ENCODE results near the gene CBX8. TPM values are rescaled to one million over a fixed set of nuclear protein-coding genes. Genes with fewer than 3 reads are reported as not detected.
A peak's percentile ranks its signal among the peaks of the same experiment; 100 is the strongest.

Gene CBX8
- total and polyA plus RNA-seq, 2 of the 13 experiments (the other 11 are each of a cell fraction or from before 2014, with no cell fraction given) = 0.34 to 12.6 TPM

DNA sequence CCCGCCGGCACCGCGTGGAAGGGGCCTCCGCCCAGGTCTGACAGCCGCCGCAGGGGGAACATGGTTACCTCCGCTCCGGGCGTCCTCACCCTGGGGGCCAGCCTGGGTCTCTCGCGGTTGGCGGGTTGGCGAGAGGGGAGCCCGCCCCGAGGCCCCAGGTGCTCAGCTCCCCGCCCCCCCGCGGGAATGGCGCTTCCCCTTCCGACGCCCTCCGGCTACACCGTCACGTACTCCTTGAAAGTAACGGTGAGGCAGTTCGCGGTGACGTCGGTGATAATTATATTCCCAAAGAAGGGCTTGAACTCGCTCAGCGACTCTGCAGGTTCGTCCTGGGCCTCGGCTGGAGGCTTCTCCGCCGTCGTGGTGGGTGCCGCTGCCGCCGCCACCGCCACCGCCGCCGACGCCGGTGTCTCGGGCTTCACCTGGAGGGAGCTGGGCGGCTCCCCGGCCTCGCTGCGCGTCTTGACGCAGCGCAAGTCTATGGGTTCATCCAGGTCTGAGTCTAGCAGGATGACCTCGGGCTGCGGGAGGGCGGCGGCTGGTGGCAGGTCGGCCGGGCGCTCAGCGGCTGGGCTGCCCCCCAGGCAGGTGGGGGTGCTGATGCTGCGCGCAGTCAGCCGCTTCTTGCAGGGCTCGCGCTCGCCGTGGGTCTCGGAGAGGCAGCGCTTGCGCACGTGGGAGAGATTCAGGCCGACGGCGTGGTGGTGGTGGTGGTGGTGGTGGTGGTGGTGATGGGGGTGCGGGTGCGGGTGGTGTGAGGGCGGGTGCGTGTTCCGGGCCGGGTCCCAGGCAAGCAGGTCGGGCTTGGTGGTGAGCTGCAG lies 37.1 kb upstream of the CBX8 start (continued):
- no peak for TF ChIP-seq HNRNPH1 (optimal IDR thresholded peaks at IDR 0.05; ENCODE audit: low read depth, low read length)
- TF ChIP-seq KAT7 (CRISPR knock-in tag; IDR thresholded peaks at IDR 0.05; ENCODE audit: borderline replicate concordance) = no peak

DNA sequence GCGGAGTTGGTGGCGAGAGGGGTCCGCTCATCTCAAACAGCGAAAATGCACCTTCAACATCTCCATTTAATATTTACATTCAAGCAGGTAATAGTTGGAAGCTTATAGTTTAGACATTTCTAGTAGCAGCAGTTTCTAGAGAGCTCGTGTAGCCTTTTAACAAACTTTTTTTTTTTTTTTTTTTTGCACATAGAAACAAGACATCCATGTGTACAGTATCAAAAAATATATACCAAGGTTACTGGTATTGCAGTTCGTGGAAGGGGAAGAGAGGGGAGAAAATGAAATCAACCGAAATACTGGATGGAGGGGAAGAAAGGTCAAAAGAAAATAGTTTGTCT lies 36.2 kb upstream of the CBX8 start:
- intact Hi-C loops (cut with micrococcal nuclease; ENCODE audit: unreplicated experiment) = loop anchor here (10.0 kb wide), 2 partner anchors 82 to 88 kb away; no protein-coding TSS in a partner anchor
- peaks cover 80% of the 10 kb centered on the region for H3K4me1 ChIP-seq (ENCODE audit: insufficient read depth, low read length)
- ChIA-PET POLR2A (interaction anchor here (0.8 to 11.1 kb wide), 8 partner anchors 12 to 156 kb away, joined by 3 to 274 read pairs (median 5); partner anchors contain the start of gene CBX8), CTCF (ENCODE audit: low intra/inter-chr PET ratio, low total read pairs) (interaction anchor here (1.1 kb wide), 1 partner anchor 43 kb away, joined by 3 read pairs; no protein-coding TSS in a partner anchor)
- H2AFZ ChIP-seq (ENCODE audit: low read length) = no peak overlapping the region
- H3K4me2 ChIP-seq (ENCODE audit: low read depth, low read length) = peak overlapping the region; percentile 88
- FAIRE-seq (no peak), ATAC-seq (no peak), DNase-seq (ENCODE audit: low spot score) (no peak)
- peak overlapping the region; percentile 12 for H3K9ac ChIP-seq (ENCODE audit: insufficient read depth, low read depth, low read length)
- no TSS peak for BruUV-seq (replicated peaks)
- 12% methylated on average over 7 of the region's 7 CpGs for WGBS (ENCODE audit: low lambda C conversion rate)
- no peaks in the 10 kb centered on the region; a peak in 2 of 5 replicates for H3K27me3 ChIP-seq (ENCODE audit: control insufficient read depth in 1 of 2, insufficient read depth in 2 of 2, low read length in 2 of 2)
- in situ Hi-C loops (cut with HindIII; ENCODE audit: extremely low pct_ligation_motif_present, low pct_unique_long_range_greater_than_20kb) = no loop called here
- peak overlapping the region; percentile 82 for H3K27ac ChIP-seq (ENCODE audit: extremely low read length, insufficient read depth, low read length)
- peak overlapping the region; percentile 62 to 79 (median 73); a peak in 5 of 6 replicates for H3K4me3 ChIP-seq (replicated peaks in 1 of 3; ENCODE audit: insufficient read depth in 1 of 3, low read depth in 2 of 3, low read length in 3 of 3)
- no peak for TF ChIP-seq MAF1 (CRISPR knock-in tag; IDR thresholded peaks at IDR 0.05; ENCODE audit: borderline replicate concordance)
- no peak for TF ChIP-seq CCAR2 (optimal IDR thresholded peaks at IDR 0.05; ENCODE audit: low read depth, low read length)
- peak; percentile 64; the same call in 1 of the 2 replicates for TF ChIP-seq TGIF2 (CRISPR knock-in tag; IDR thresholded peaks at IDR 0.05)
- TF ChIP-seq TBL1XR1 (IDR thresholded peaks at IDR 0.05; ENCODE audit: borderline replicate concordance, low read length, partially characterized antibody) = peak; percentile 5
- 0 out of 2 replicates have a peak, but pooled peaks have one; percentile 5 for TF ChIP-seq RXRB (CRISPR knock-in tag; IDR thresholded peaks at IDR 0.05; ENCODE audit: borderline replicate concordance)
- peaks cover 11 to 12% of the 10 kb centered on the region in 2 experiments for H3K36me3 ChIP-seq (replicated peaks in 1 of 2; ENCODE audit: control insufficient read depth in 1 of 2, insufficient read depth in 2 of 2, low read length in 2 of 2)
- H4K20me1 ChIP-seq (ENCODE audit: insufficient read depth, low read length) = peaks cover 39% of the 10 kb centered on the region
- no peaks in the 10 kb centered on the region for H3K9me3 ChIP-seq (ENCODE audit: low read length)
- peaks cover 34% of the 10 kb centered on the region for H3K79me2 ChIP-seq (ENCODE audit: insufficient read depth, low read length)

Data from HepG2 (cell line).